HG02798 (cell line): ENCODE measurements around the gene NPW.
"Not testable (repeated sequence)": the region's sequence is repeated elsewhere in the genome, so short reads cannot be mapped to it uniquely, and the experiment has no call there.

Experiments
- ATAC-seq: cut with Tn5 transposase; IDR thresholded peaks from one replicate; pipeline ENCODE4 v1.9.1; 2021; ENCODE audit warnings: mild to moderate bottlenecking; ENCODE audit not compliant: unreplicated experiment, poor library complexity

The NPW gene

GRCh38 chr16:2033909-2034695, 14.5 kb downstream of the NPW start:
- ATAC-seq = not testable (repeated sequence)

GRCh38 chr16:2034696-2035430, 15.3 kb downstream of the NPW start:
- ATAC-seq = no peak

GRCh38 chr16:2035431-2036199, 16.0 kb downstream of the NPW start:
- no peak for ATAC-seq

- ATAC-seq = no peak
These were observed 16.8 kb downstream of the NPW start for GRCh38 chr16:2036200-2036966.

GRCh38 chr16:2037115-2037514, 17.5 kb downstream of the NPW start:
- no peak for ATAC-seq

GRCh38 chr16:2037647-2038381, 18.2 kb downstream of the NPW start:
- no peak for ATAC-seq

- ATAC-seq = no peak
These were observed 19.0 kb downstream of the NPW start for GRCh38 chr16:2038382-2039231.

GRCh38 chr16:2039274-2040031, 19.9 kb downstream of the NPW start:
- no peak for ATAC-seq

- ATAC-seq = no peak
These were observed 20.6 kb downstream of the NPW start for GRCh38 chr16:2040041-2040786.

- ATAC-seq = no peak
These were observed 21.4 kb downstream of the NPW start for GRCh38 chr16:2040787-2041522.

- ATAC-seq = no peak
These were observed 22.8 kb downstream of the NPW start for GRCh38 chr16:2042171-2042985.

- no peak for ATAC-seq
These were observed 23.5 kb downstream of the NPW start for GRCh38 chr16:2042986-2043666.

- no peak for ATAC-seq
These were observed 24.3 kb downstream of the NPW start for GRCh38 chr16:2043667-2044451.

GRCh38 chr16:2044541-2044940, 25.0 kb downstream of the NPW start:
- no peak for ATAC-seq
